Bronchial epithelial cell (primary cell): ENCODE measurements around the gene C1QL1. TPM values are rescaled to one million over a fixed set of nuclear protein-coding genes. Genes with fewer than 3 reads are reported as not detected.

ENCODE experiments used
- DNase-seq: peaks from one replicate; pipeline ENCODE4 v3.0.0-alpha.2; 2010; ENCODE audit warnings: low read depth
- FAIRE-seq: peaks from 2 replicates; lab custom pipeline; 2011; peaks lifted over from hg19 to GRCh38; lab: Jason Lieb, UNC
- H3K27me3 ChIP-seq: 2 replicates; pipeline ENCODE4 v1.5.1; 2011; ENCODE audit warnings: low read length; ENCODE audit not compliant: control insufficient read depth, insufficient read depth
- H3K36me3 ChIP-seq: 2 replicates; pipeline ENCODE4 v1.5.1; 2011; ENCODE audit warnings: low read length; ENCODE audit not compliant: control insufficient read depth, insufficient read depth
- H3K4me3 ChIP-seq: 2 replicates; pipeline ENCODE4 v1.5.1; 2011; ENCODE audit warnings: mild to moderate bottlenecking, low read depth, low read length, control low read depth
- total RNA-seq: library from RNA; depleted of rRNA; stranded (reverse); fragments of >200 nt; gene quantifications from 2 replicates; pipeline ENCODE4 v1.2.1, GENCODE V29; 2014
- TF ChIP-seq, protein P1 (sequence below): IDR thresholded peaks from 2 replicates; pipeline ENCODE4 v1.5.1; 2011; ENCODE audit warnings: mild to moderate bottlenecking, moderate library complexity, low read length, control low read depth, inconsistent platforms; ENCODE audit not compliant: insufficient read depth, severe bottlenecking

C1QL1 gene
- total RNA-seq, 1 donor from 2014 or later = not detected

DNA sequence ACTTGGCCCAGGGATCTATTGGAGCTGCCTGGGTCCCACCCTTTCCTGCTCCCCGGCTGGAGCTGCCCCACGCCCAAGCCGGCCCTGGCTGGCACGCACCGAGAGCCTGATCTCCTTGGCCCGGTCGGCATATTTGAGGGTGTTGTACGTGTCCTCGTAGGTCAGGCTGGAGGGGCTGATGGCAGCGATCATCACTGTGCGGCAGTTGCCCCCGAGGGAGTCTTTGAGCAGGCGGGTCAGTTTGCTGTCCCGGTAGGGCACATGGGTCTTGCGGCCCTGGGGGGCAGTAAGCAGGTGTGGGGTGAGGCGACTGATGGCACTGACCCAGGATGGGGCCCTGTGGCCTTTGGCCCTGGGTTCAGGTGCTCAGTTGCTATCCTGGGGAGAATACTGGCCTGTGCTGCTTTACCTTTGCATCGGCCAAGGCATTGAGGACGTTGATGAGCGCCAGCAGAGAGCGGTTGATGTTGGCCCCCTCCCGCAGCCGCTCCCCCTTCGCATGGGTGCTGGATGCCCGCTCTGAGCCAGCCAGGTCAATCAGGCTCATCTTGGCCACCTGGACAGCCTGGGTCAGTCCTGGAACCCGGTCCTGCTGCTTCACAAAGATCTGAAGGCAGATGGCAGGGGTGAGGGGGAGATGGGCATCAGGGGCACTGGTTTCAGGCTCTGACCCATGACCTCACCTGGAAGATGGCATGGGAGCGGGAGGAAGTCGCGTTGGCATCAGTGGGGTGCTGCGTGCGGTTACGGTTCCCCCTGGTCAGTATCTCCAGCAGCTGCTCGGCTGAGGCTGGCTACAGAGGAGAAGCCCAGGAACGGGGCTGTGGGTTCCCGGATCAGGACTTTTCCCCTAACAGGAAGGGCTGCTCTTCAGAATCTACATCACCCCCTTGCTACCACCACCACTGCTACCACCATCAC, 34.0 kb downstream of the C1QL1 start:
- Histone ChIP-seq H3K36me3 (peaks cover 1% of the 10 kb centered on the region), H3K27me3 (no peaks in the 10 kb centered on the region), H3K4me3 (no peak overlapping the region)
- TF ChIP-seq, protein P1, sequence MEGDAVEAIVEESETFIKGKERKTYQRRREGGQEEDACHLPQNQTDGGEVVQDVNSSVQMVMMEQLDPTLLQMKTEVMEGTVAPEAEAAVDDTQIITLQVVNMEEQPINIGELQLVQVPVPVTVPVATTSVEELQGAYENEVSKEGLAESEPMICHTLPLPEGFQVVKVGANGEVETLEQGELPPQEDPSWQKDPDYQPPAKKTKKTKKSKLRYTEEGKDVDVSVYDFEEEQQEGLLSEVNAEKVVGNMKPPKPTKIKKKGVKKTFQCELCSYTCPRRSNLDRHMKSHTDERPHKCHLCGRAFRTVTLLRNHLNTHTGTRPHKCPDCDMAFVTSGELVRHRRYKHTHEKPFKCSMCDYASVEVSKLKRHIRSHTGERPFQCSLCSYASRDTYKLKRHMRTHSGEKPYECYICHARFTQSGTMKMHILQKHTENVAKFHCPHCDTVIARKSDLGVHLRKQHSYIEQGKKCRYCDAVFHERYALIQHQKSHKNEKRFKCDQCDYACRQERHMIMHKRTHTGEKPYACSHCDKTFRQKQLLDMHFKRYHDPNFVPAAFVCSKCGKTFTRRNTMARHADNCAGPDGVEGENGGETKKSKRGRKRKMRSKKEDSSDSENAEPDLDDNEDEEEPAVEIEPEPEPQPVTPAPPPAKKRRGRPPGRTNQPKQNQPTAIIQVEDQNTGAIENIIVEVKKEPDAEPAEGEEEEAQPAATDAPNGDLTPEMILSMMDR = no peak
- no peak for FAIRE-seq
- no peak for DNase-seq

DNA sequence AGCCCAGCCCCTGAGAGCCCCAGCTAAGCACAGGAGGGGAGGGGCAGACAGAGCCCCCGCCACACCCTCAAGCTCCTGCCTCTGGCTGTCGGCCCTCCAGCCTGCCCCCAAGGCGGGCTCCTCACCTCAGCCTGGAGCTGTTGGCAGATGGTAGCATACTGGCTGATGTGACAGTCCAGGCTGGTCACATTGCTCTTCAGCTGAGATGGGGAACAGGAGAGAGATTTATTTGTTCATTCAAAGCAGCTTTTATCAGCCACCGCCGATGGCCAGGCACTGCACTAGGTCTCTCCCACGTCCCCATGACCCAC, 35.4 kb downstream of the C1QL1 start:
- Histone ChIP-seq H3K36me3 (peaks cover 4% of the 10 kb centered on the region), H3K4me3 (no peak overlapping the region), H3K27me3 (no peaks in the 10 kb centered on the region)
- DNase-seq = no peak
- no peak for FAIRE-seq
- TF ChIP-seq, protein P1 = no peak

DNA sequence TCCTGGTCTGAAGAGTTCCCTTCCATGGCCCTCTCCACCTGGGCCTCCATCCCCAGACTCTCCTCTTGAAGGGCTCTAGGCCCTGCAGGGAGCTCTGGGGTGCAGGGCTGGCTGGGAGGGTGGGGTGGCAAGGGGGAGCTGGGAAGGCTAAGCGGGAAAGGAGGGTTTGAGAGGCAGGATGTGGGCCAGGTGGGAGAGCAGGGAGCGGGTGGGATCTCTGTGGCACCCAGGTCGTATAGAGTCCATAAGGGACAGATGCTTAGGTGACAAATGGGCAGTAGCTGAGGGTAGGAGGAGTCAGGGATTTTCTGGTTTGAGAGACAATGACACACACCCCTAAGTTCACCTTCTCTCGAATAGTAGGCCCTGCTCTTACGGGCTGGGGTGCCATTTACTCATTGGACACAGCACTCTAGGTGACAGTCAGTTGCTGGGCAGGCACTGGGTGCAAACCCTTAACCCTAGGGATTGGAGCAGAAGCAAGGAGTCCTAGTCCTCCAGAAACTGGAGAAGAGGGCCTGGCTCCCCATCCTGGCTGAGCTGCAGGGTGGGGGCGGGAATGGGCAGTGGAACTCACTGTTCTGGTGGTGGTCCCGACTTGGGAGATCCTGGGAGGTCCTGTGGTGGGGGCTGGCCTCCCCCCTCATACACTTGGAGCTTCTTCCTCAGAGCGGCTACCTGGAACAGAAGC, 35.9 kb downstream of the C1QL1 start:
- no peak for DNase-seq
- Histone ChIP-seq H3K27me3 (no peaks in the 10 kb centered on the region), H3K4me3 (no peak overlapping the region), H3K36me3 (peaks cover 5% of the 10 kb centered on the region)
- FAIRE-seq = no peak
- TF ChIP-seq, protein P1 = no peak

DNA sequence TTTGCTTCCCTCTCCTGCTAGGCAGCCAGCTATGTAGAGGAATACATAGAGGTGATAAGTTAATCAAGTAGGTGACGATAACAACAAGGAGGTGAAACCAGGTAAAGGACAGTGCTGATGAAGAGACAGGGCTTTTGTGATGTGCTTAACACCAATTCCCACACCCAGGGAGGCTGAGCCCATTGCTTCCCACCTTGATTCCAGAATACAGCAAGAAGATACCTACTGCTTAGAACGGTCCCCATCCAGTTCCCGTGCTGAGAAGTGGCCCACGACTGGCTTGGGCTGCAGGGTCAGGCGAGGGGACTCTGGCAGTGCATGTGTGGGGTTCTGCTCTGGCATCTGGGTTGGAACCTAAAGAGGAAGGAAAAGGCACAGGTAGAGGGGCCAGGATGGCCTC, 36.7 kb downstream of the C1QL1 start:
- Histone ChIP-seq H3K4me3 (no peak overlapping the region), H3K27me3 (no peaks in the 10 kb centered on the region), H3K36me3 (peaks cover 5% of the 10 kb centered on the region)
- FAIRE-seq = no peak
- TF ChIP-seq, protein P1 = no peak
- DNase-seq = no peak

- Histone ChIP-seq H3K36me3 (peaks cover 5% of the 10 kb centered on the region), H3K27me3 (no peaks in the 10 kb centered on the region), H3K4me3 (no peak overlapping the region)
- TF ChIP-seq, protein P1 = no peak
- DNase-seq (no peak), FAIRE-seq (no peak)
Measured at GRCh38 chr17:44930667-44931066, 37.4 kb downstream of the C1QL1 start.
